Stimulated activated naive CD8-positive, alpha-beta T cell treated with anti-CD3 and anti-CD28 coated beads, Interleukin-15, amount 100 ng/mL, for 72 hours (primary cell): Measurements from ENCODE around the gene CD207.
A peak's percentile ranks its signal among the peaks of the same experiment; 100 is the strongest.
"Not testable (repeated sequence)": the region's sequence is repeated elsewhere in the genome, so short reads cannot be mapped to it uniquely, and the experiment has no call there.

Source experiments
- ATAC-seq: fragments of 150-1000 bp; cut with Tn5 transposase; 2 replicates; pipeline ENCODE4 v1.10.0; 2021; ENCODE audit warnings: mild to moderate bottlenecking, moderate library complexity
- DNase-seq, 2 donors: peaks; one replicate each; pipeline ENCODE4 v3.0.0; 2021 to 2022
- H3K27ac Mint-ChIP-seq, 2 donors: one replicate each; pipeline ENCODE4 v1.8.0; 2022; ENCODE audit warnings: mild to moderate bottlenecking in 2 of 2, mixed read lengths in 2 of 2, moderate library complexity in 2 of 2
- H3K27me3 Mint-ChIP-seq: one replicate; pipeline ENCODE4 v1.8.0; 2022; ENCODE audit warnings: mixed read lengths
- H3K4me1 Mint-ChIP-seq: one replicate; pipeline ENCODE4 v1.8.0; 2022; ENCODE audit warnings: mild to moderate bottlenecking, mixed read lengths
- H3K4me3 Mint-ChIP-seq, 2 donors: one replicate each; pipeline ENCODE4 v1.8.0; 2022; ENCODE audit warnings: mild to moderate bottlenecking in 2 of 2, mixed read lengths in 2 of 2, moderate library complexity in 1 of 2
- H3K9me3 Mint-ChIP-seq, 2 donors: one replicate each; pipeline ENCODE4 v1.8.0; 2022; ENCODE audit warnings: mixed read lengths in 2 of 2

CD207 gene

GRCh38 chr2:70835643-70836042 lies at the start of gene CD207:
Gene CD207 (minus strand): TSS chr2:70835816. CDS start chr2:70835776, 40 bp downstream.
- H3K27me3 Mint-ChIP-seq: no peaks in the 10 kb centered on the region
- no peak for ATAC-seq
- no peak within 1 kb of the TSS for H3K4me3 Mint-ChIP-seq
- DNase-seq: no peak
- H3K4me1 Mint-ChIP-seq: no peaks in the 10 kb centered on the region
- peak within 1 kb of the TSS; percentile 27 to 71 for H3K27ac Mint-ChIP-seq
- no peaks in the 10 kb centered on the region for H3K9me3 Mint-ChIP-seq

DNA sequence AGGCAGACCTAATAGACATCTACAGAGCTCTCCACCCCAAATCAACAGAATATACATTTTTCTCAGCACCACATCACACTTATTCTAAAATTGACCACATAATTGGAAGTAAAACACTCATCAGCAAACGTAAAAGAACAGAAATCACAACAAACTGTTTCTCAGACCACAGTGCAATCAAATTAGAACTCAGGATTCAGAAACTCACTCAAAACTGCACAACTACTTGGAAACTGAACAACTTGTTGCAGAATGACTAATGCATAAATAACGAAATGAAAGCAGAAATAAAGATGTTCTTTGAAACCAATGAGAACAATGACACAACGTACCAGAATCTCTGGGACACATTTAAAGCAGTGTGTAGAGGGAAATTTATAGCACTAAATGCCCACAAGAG lies 42.9 kb upstream of the CD207 start:
- ATAC-seq, H3K27ac Mint-ChIP-seq, H3K4me1 Mint-ChIP-seq, DNase-seq: not testable (repeated sequence)
- peaks cover 6 to 12% of the 10 kb centered on the region in 2 donors for H3K9me3 Mint-ChIP-seq
- H3K4me3 Mint-ChIP-seq: peak overlapping the region; percentile 7 to 24
- peaks cover 98% of the 10 kb centered on the region for H3K27me3 Mint-ChIP-seq

DNA sequence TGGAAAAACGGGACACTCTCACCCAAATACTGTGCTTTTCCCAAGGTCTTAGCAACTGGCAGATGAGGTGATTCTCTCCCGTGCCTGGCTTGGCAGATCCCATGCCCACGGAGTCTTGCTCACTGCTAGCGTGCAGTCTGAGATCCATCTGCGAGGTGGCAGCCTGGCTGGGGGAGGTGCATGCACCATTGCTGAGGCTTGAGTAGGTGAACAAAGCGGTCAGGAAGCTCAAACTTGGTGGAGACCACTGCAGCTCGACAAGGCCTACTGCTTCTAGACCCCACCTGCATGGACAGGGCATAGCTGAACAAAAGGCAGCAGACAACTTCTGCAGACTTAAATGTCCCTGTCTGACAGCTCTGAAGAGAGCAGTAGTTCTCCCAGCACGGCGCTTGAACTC lies 40.5 kb upstream of the CD207 start:
- peaks cover 6 to 12% of the 10 kb centered on the region in 2 donors for H3K9me3 Mint-ChIP-seq
- not testable (repeated sequence) for H3K4me3 Mint-ChIP-seq, ATAC-seq, DNase-seq, H3K27ac Mint-ChIP-seq
- peaks cover 98% of the 10 kb centered on the region for H3K27me3 Mint-ChIP-seq
- peaks cover 15% of the 10 kb centered on the region for H3K4me1 Mint-ChIP-seq

DNA sequence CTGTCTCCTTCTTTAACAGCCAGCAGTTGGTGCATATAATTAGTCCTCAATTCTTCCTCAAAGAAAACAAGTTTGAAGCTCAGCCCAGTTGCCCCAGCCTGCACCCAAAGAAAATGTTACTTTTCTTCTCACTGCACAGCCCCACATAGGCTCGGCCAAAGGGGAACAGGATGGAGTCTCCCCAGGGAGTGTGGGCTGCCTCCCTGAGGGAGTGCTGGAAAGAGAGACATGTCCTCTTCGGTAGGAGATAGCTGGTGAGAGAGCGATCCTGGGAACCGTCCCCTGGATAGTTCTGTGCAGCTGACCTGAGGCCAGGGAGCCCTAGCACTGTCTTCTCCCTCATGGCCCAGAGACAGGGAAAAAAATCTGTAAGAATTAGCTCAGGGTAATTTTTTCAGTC lies 37.9 kb upstream of the CD207 start:
- H3K4me3 Mint-ChIP-seq: no peak overlapping the region
- no peak overlapping the region for H3K27ac Mint-ChIP-seq
- peaks cover 83% of the 10 kb centered on the region for H3K27me3 Mint-ChIP-seq
- ATAC-seq (no peak), DNase-seq (no peak)
- peaks cover 11% of the 10 kb centered on the region for H3K4me1 Mint-ChIP-seq
- H3K9me3 Mint-ChIP-seq: peaks cover 0 to 9% of the 10 kb centered on the region in 2 donors

DNA sequence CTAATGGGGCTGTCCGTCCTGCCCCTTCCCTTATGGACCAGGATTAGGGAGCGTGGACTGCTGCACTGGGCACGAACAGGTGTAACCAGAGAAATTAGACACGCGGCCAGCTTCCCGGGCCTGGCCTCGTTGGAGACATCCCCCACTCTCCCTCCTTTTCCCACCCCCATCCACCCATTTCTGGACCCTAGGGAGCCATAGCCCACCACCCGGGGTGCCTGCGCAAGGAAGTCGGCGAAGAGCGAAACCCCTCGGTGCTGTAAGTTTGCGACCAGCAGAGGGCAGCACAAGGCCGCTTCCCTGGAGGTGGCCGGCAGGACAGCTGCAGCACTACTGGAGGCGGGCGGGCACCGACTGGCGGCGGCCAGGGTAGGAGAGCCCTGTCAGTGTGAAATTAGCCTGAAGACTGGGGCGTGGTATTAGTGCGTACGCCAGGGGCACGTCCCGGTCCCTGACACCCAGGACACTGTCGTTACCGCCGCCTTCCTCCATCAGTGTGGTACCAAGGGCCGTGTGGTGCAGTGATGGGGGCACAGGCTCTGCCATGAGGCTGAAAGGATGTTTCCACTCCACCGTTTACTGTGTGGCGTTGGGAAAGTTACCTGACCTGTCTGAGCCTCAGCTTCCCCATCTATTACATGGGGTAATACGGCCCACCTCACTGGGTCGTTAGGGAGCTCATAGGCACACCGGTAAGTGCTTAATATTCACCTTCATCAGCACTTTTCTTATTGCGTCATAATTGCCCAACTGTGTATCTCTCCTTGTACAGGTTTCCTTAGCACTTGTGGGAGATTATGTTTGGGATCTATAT lies 36.0 kb upstream of the CD207 start:
- DNase-seq (peak; percentile 83 to 86), ATAC-seq (peak; percentile 95)
- peak overlapping the region; percentile 46 to 66 for H3K4me3 Mint-ChIP-seq
- no peaks in the 10 kb centered on the region for H3K9me3 Mint-ChIP-seq
- H3K27me3 Mint-ChIP-seq: peaks cover 64% of the 10 kb centered on the region
- H3K27ac Mint-ChIP-seq: no peak overlapping the region
- H3K4me1 Mint-ChIP-seq: peaks cover 6% of the 10 kb centered on the region

GRCh38 chr2:70870790-70871189 lies 35.2 kb upstream of the CD207 start:
- no peak for ATAC-seq
- H3K4me1 Mint-ChIP-seq: peaks cover 6% of the 10 kb centered on the region
- peaks cover 56% of the 10 kb centered on the region for H3K27me3 Mint-ChIP-seq
- DNase-seq: no peak
- H3K9me3 Mint-ChIP-seq: no peaks in the 10 kb centered on the region
- H3K4me3 Mint-ChIP-seq: no peak overlapping the region
- no peak overlapping the region for H3K27ac Mint-ChIP-seq

GRCh38 chr2:70868970-70869369 lies 33.4 kb upstream of the CD207 start:
- no peak for ATAC-seq
- DNase-seq: no peak
- Mint-ChIP-seq H3K4me3 (no peak overlapping the region), H3K9me3 (no peaks in the 10 kb centered on the region), H3K27me3 (peaks cover 49% of the 10 kb centered on the region), H3K4me1 (peaks cover 15% of the 10 kb centered on the region), H3K27ac (no peak overlapping the region)

DNA sequence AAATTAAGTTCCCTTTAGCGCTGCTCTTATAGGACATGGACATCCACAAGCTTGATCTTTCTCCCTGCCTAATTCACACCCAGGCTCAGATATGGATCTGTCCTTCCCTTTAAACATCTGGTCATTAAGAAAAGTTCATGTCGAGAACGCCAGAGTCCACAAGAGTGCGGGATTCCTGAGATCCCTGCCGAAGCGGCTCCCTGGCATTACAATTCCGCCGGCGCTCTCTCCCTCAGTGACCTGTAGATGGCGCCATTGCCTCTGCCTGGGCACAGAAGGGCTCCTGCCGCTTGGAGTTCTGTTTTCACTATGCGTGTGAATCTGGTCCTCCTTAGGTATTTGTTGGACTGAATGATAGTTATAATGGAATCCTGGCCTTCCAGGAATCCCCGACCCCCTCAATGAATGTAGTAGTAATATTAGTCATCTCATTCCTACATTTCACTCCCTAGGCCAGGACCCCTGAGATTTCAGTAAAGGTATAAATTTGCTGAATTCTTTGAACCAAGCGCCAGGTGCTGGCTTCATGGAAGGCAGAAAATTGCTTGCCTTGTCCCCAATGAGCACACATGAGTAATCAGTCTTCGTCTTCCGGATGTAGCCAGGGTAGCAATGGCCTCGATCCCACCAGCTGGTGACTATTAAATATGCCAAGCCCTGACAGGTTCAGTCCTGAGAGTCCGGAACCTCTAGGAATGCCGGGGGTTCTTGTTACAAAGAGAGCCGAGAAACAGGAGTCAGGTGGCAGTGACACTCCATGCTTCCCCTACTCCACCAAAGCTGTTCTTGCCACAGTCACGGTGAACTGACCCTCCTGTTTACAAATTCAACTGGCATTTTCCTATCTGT lies 26.4 kb upstream of the CD207 start:
- Mint-ChIP-seq H3K4me1 (peaks cover 14% of the 10 kb centered on the region), H3K27me3 (peaks cover 54% of the 10 kb centered on the region), H3K27ac (no peak overlapping the region), H3K4me3 (peak overlapping the region; percentile 66 to 70), H3K9me3 (no peaks in the 10 kb centered on the region)
- DNase-seq (peak; percentile 67 to 70), ATAC-seq (peak; percentile 76)

- peaks cover 38% of the 10 kb centered on the region for H3K4me1 Mint-ChIP-seq
- no peaks in the 10 kb centered on the region for H3K9me3 Mint-ChIP-seq
- peaks cover 20% of the 10 kb centered on the region for H3K27me3 Mint-ChIP-seq
- ATAC-seq: no peak
- no peak overlapping the region for H3K27ac Mint-ChIP-seq
- no peak for DNase-seq
- no peak overlapping the region for H3K4me3 Mint-ChIP-seq
These were observed 20.1 kb upstream of the CD207 start for GRCh38 chr2:70855667-70856066.

GRCh38 chr2:70854411-70854810 lies 18.8 kb upstream of the CD207 start:
- no peak for DNase-seq
- H3K4me3 Mint-ChIP-seq: no peak overlapping the region
- no peak overlapping the region for H3K27ac Mint-ChIP-seq
- peaks cover 7% of the 10 kb centered on the region for H3K27me3 Mint-ChIP-seq
- ATAC-seq: no peak
- no peaks in the 10 kb centered on the region for H3K9me3 Mint-ChIP-seq
- peaks cover 50% of the 10 kb centered on the region for H3K4me1 Mint-ChIP-seq

GRCh38 chr2:70852824-70853223 lies 17.2 kb upstream of the CD207 start:
- Mint-ChIP-seq H3K9me3 (no peaks in the 10 kb centered on the region), H3K4me3 (peak overlapping the region in 1 of 2 donors; percentile 65), H3K4me1 (peaks cover 51% of the 10 kb centered on the region), H3K27ac (no peak overlapping the region), H3K27me3 (no peaks in the 10 kb centered on the region)
- DNase-seq (no peak), ATAC-seq (no peak)

DNA sequence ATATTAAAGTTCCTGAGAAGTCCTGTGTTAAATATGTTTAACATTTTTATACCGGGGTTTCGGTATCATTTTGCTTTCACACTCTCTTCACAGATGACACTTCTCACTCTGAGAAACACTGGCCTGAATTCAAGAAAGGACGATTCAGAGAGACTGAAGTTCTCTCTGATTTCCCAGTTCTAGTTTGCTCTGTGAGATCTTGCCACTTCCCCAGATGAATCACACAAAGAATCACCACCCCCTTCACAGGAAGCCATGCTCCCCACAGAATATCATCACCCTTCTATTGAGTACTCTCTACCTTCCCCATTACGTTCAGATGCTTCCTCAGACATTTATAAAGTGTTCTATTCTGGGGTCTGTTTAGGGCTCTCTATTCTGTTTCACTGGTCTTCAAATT lies 16.1 kb upstream of the CD207 start:
- peak; percentile 99 for ATAC-seq
- Mint-ChIP-seq H3K27me3 (no peaks in the 10 kb centered on the region), H3K4me1 (peaks cover 51% of the 10 kb centered on the region), H3K27ac (peak overlapping the region; percentile 14 to 96), H3K4me3 (peak overlapping the region; percentile 65 to 75), H3K9me3 (no peaks in the 10 kb centered on the region)
- peak; percentile 50 to 59 for DNase-seq

- Mint-ChIP-seq H3K4me3 (no peak overlapping the region), H3K27me3 (no peaks in the 10 kb centered on the region), H3K4me1 (peaks cover 51% of the 10 kb centered on the region), H3K9me3 (no peaks in the 10 kb centered on the region), H3K27ac (peak overlapping the region in 1 of 2 donors; percentile 54)
- ATAC-seq (no peak), DNase-seq (no peak)
These were observed 15.3 kb upstream of the CD207 start for GRCh38 chr2:70850925-70851324.

GRCh38 chr2:70842401-70842800 lies 6.8 kb upstream of the CD207 start:
- Mint-ChIP-seq H3K27ac (no peak overlapping the region), H3K4me3 (no peak overlapping the region), H3K27me3 (no peaks in the 10 kb centered on the region), H3K9me3 (peaks cover 0 to 9% of the 10 kb centered on the region in 2 donors), H3K4me1 (no peaks in the 10 kb centered on the region)
- DNase-seq: no peak
- no peak for ATAC-seq

DNA sequence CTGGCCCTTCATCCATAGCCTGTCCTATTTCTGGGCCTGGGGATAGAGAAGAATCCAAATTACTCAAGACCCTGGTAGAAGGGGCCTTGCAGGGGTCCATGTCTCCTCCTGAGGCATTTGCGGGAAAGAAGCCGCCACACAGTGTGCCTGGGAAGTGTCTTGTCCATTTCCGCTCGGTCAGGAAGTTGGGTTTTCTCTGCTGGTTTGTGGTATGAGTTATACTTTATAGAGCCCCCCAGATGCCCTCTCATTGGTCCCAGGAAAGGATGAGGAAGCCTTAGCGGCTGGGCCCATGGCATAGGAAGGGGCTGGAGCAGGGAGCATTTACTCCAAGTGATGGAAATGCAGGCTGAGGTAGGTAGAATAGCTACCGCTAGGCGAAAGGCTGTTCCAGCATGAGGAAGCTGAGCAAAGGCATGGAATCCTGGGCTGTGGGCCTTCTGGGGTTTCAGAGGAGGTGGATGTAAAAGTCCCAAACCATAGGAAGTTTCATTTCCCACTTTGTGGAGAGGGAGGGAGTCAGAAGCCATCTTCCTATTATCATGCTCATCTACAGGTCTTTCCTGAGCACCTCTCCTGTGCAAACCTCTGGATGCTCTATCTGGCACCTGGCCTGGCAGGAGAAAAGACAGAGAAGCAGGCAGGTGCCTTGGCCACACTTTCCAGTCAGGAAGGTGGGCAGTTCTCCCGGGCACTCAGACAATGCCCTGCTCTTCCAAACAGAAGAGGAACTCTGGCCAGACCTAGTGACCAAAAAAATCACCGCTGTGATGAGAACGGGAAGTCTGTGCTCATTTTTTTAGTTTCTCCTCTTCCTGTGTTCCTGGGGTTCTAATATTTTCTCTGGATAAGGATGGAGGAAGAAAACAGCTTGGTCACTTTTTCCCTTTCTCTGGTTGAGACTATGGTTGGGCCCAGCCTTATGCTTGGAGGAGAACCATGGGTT lies 2.6 kb upstream of the CD207 start:
- no peaks in the 10 kb centered on the region for H3K4me1 Mint-ChIP-seq
- ATAC-seq: no peak
- peaks cover 0 to 6% of the 10 kb centered on the region in 2 donors for H3K9me3 Mint-ChIP-seq
- no peak for DNase-seq
- no peak overlapping the region for H3K27ac Mint-ChIP-seq
- no peaks in the 10 kb centered on the region for H3K27me3 Mint-ChIP-seq
- H3K4me3 Mint-ChIP-seq: no peak overlapping the region
